SK-N-SH (cell line): ENCODE measurements around the gene OSGEP. TPM values are rescaled to one million over a fixed set of nuclear protein-coding genes. Genes with fewer than 3 reads are reported as not detected.

Experiments
- CTCF ChIA-PET: fragments of 300-600, 350-600 bp; formaldehyde crosslinking; extraction: SDS; loops from one replicate; lab custom pipeline; 2021; lab: Yijun Ruan, JAX
- POLR2A ChIA-PET: fragments of 350-600 bp; sonication (Branson Sonifier 250); formaldehyde crosslinking; extraction: SDS; loops from one replicate; lab custom pipeline; 2020; ENCODE audit warnings: antibody characterized with exemption, inconsistent platforms; lab: Yijun Ruan, JAX
- DNase-seq: peaks from one replicate; pipeline ENCODE4 v3.0.0; 2012
- H2AFZ ChIP-seq: fragments of 200-600 bp; sonication (generic); 2 replicates; pipeline ENCODE4 v1.8.1; 2016; ENCODE audit warnings: antibody characterized with exemption, mild to moderate bottlenecking, low read depth
- H3F3A ChIP-seq: fragments of 200-600 bp; sonication (generic); replicated peaks from 2 replicates; pipeline ENCODE3; 2016; ENCODE audit warnings: antibody characterized with exemption, mild to moderate bottlenecking; ENCODE audit not compliant: insufficient read depth
- H3K27ac ChIP-seq, 2 experiments: fragments of 200-500 bp in 1 of 2; fragments of 200-600 bp in 1 of 2; sonication (Bioruptor generic) in 1 of 2; sonication (generic), shearing (Covaris generic) in 1 of 2; 2 replicates each; pipeline versions ENCODE4 v1.5.1 to v1.6.1; 2014 to 2016; ENCODE audit warnings: low read depth in 2 of 2, inconsistent platforms in 1 of 2, low read length in 1 of 2, mild to moderate bottlenecking in 1 of 2, mixed read lengths in 1 of 2
- H3K27me3 ChIP-seq: fragments of 200-600 bp; sonication (generic), shearing (Covaris generic); 2 replicates; pipeline ENCODE4 v1.6.1; 2016; ENCODE audit warnings: mixed run types; ENCODE audit not compliant: insufficient read depth
- H3K36me3 ChIP-seq, 2 experiments: fragments of 200-500 bp in 1 of 2; fragments of 200-600 bp in 1 of 2; sonication (Bioruptor generic) in 1 of 2; sonication (generic) in 1 of 2; replicated peaks in 1 of 2; 2 replicates each; pipeline versions ENCODE3 to v1.5.1; 2014 to 2016; ENCODE audit warnings: low read length in 1 of 2, mild to moderate bottlenecking in 1 of 2; ENCODE audit not compliant: insufficient read depth in 2 of 2, control insufficient read depth in 1 of 2
- H3K4me1 ChIP-seq, 2 experiments: fragments of 200-500 bp in 1 of 2; fragments of 200-600 bp in 1 of 2; sonication (Bioruptor generic) in 1 of 2; sonication (generic), shearing (Covaris generic) in 1 of 2; 2 replicates each; pipeline versions ENCODE4 v1.5.1 to v1.6.1; 2014 to 2016; ENCODE audit warnings: low read depth in 1 of 2, low read length in 1 of 2, mixed run types in 1 of 2; ENCODE audit not compliant: insufficient read depth in 2 of 2, control insufficient read depth in 1 of 2
- H3K4me2 ChIP-seq: fragments of 200-600 bp; sonication (generic), shearing (Covaris generic); 2 replicates; pipeline ENCODE4 v1.6.1; 2017; ENCODE audit warnings: mixed run types
- H3K4me3 ChIP-seq, 2 experiments: fragments of 200-500 bp in 1 of 2; fragments of 200-600 bp in 1 of 2; sonication (Bioruptor generic) in 1 of 2; sonication (generic), shearing (Covaris generic) in 1 of 2; 2 replicates each; pipeline versions ENCODE4 v1.5.1 to v1.8.1; 2014 to 2016; ENCODE audit warnings: low read depth in 2 of 2, inconsistent platforms in 1 of 2, low read length in 1 of 2, mild to moderate bottlenecking in 1 of 2, mixed read lengths in 1 of 2, moderate library complexity in 1 of 2
- H3K79me2 ChIP-seq: fragments of 200-600 bp; sonication (generic); 2 replicates; pipeline ENCODE4 v1.8.1; 2017; ENCODE audit warnings: mild to moderate bottlenecking; ENCODE audit not compliant: insufficient read depth
- H3K9ac ChIP-seq: fragments of 200-600 bp; sonication (generic); 2 replicates; pipeline ENCODE4 v1.6.1; 2017; ENCODE audit warnings: mixed run types
- H3K9me2 ChIP-seq: fragments of 200-600 bp; sonication (generic); 2 replicates; pipeline ENCODE4 v1.6.1; 2017; ENCODE audit warnings: mixed run types
- H3K9me3 ChIP-seq: fragments of 200-600 bp; sonication (generic); 2 replicates; pipeline ENCODE4 v1.6.1; 2017; ENCODE audit warnings: mixed run types, mild to moderate bottlenecking, moderate library complexity
- H4K20me1 ChIP-seq: fragments of 200-600 bp; sonication (generic); 2 replicates; pipeline ENCODE4 v1.6.1; 2017; ENCODE audit warnings: mild to moderate bottlenecking, mixed run types; ENCODE audit not compliant: insufficient read depth
- CTCF ChIP-seq: fragments of 200-600 bp; sonication (generic); IDR thresholded peaks from 2 replicates; pipeline ENCODE4 v1.6.1; 2017; ENCODE audit warnings: antibody characterized with exemption, mild to moderate bottlenecking, moderate library complexity
- EZH2phosphoT487 ChIP-seq: fragments of 200-600 bp; sonication (generic); IDR thresholded peaks from 2 replicates; pipeline ENCODE4 v1.6.1; 2017; ENCODE audit warnings: low read depth, mixed run types, mild to moderate bottlenecking, antibody characterized with exemption, moderate library complexity, borderline replicate concordance
- FOSL2 ChIP-seq: IDR thresholded peaks from 2 replicates; pipeline ENCODE4 v1.4.0; 2012; ENCODE audit warnings: low read depth, mild to moderate bottlenecking, moderate library complexity, borderline replicate concordance
- GABPA ChIP-seq: IDR thresholded peaks from 2 replicates; pipeline ENCODE4 v1.4.0; 2012; ENCODE audit warnings: low read depth, mild to moderate bottlenecking
- GATA2 ChIP-seq: sonication (generic); formaldehyde crosslinking; IDR thresholded peaks from 2 replicates; pipeline ENCODE4 v1.5.0; 2020; ENCODE audit warnings: mild to moderate bottlenecking, missing genetic modification reagents
- MEF2A ChIP-seq: IDR thresholded peaks from 2 replicates; pipeline ENCODE4 v1.4.0; 2012; ENCODE audit warnings: low read depth, borderline replicate concordance
- NFIC ChIP-seq: IDR thresholded peaks from 2 replicates; pipeline ENCODE4 v1.4.0; 2012; ENCODE audit warnings: borderline replicate concordance
- NRF1 ChIP-seq: IDR thresholded peaks from 2 replicates; pipeline ENCODE4 v1.6.1; 2012; ENCODE audit warnings: low read depth, mild to moderate bottlenecking, low read length
- PBX3 ChIP-seq: IDR thresholded peaks from 2 replicates; pipeline ENCODE4; 2012
- RCOR1 ChIP-seq: fragments of 150-350 bp; IDR thresholded peaks from 2 replicates; pipeline ENCODE4 v1.6.1; 2017; ENCODE audit warnings: antibody characterized with exemption, low read length
- REST ChIP-seq: IDR thresholded peaks from 2 replicates; pipeline ENCODE4 v1.6.1; 2012; ENCODE audit warnings: mild to moderate bottlenecking, low read depth, low read length, moderate library complexity
- RFX5 ChIP-seq: IDR thresholded peaks from 2 replicates; pipeline ENCODE4 v1.6.1; 2012; ENCODE audit warnings: mild to moderate bottlenecking, improper control_type of control experiment, low read length
- RXRA ChIP-seq: IDR thresholded peaks from 2 replicates; pipeline ENCODE4 v1.4.0; 2012; ENCODE audit warnings: low read depth, mild to moderate bottlenecking, borderline replicate concordance
- TAF1 ChIP-seq: IDR thresholded peaks from 2 replicates; pipeline ENCODE4 v1.6.1; 2012; ENCODE audit warnings: low read depth, mild to moderate bottlenecking, low read length, moderate library complexity, borderline replicate concordance
- TCF12 ChIP-seq: IDR thresholded peaks from 2 replicates; pipeline ENCODE4 v1.4.0; 2012
- TEAD4 ChIP-seq: IDR thresholded peaks from 2 replicates; pipeline ENCODE4 v1.4.0; 2012; ENCODE audit warnings: mild to moderate bottlenecking, borderline replicate concordance; ENCODE audit not compliant: insufficient read depth
- YY1 ChIP-seq: IDR thresholded peaks from 2 replicates; pipeline ENCODE4 v1.4.0; 2012; ENCODE audit warnings: low read depth, mild to moderate bottlenecking
- ZBTB33 ChIP-seq: IDR thresholded peaks from 2 replicates; pipeline ENCODE4 v1.4.0; 2012; ENCODE audit warnings: low read depth, borderline replicate concordance
- WGBS: methylation state at CpG from one replicate; pipeline ENCODE4 v1.1.6; 2017; ENCODE audit warnings: low lambda C conversion rate; 5-methylcytosine and 5-hydroxymethylcytosine counted together
- polyA plus RNA-seq, 3 experiments: library from polyadenylated mRNA; depleted of rRNA; stranded (reverse); fragments of >200 nt; gene quantifications; 2 replicates each; pipeline ENCODE4 v1.2.3, GENCODE V29; 2012

Gene OSGEP
- polyA plus RNA-seq, 1 of the 3 experiments (the other 2 are of a cell fraction): 32.9 TPM

- CTCF ChIA-PET: interaction anchor here (1.3 kb wide), 1 partner anchor 90 kb away, joined by 4 read pairs; no protein-coding TSS in a partner anchor
- no peak overlapping the region for H3K4me2 ChIP-seq
- H3K27ac ChIP-seq: no peak overlapping the region
- WGBS: 92% methylated on average over 2 of the region's 2 CpGs
- H3K4me3 ChIP-seq: no peak overlapping the region
- DNase-seq: no peak
- no peak overlapping the region for H3K9ac ChIP-seq
- no peak overlapping the region for H2AFZ ChIP-seq
- no peaks in the 10 kb centered on the region for H3K9me3 ChIP-seq
- TF ChIP-seq TCF12: no peak
- no peak for TF ChIP-seq GABPA
- no peak for TF ChIP-seq PBX3
- no peak for TF ChIP-seq CTCF
- TF ChIP-seq NFIC: no peak
- TF ChIP-seq RCOR1: no peak
- no peak for TF ChIP-seq YY1
- no peaks in the 10 kb centered on the region for H3K4me1 ChIP-seq
- no peaks in the 10 kb centered on the region for H3F3A ChIP-seq
- H4K20me1 ChIP-seq: no peaks in the 10 kb centered on the region
- H3K9me2 ChIP-seq: no peaks in the 10 kb centered on the region
- H3K79me2 ChIP-seq: no peaks in the 10 kb centered on the region
- POLR2A ChIA-PET: no interaction called here
- peaks cover 6 to 13% of the 10 kb centered on the region in 2 experiments for H3K36me3 ChIP-seq
- H3K27me3 ChIP-seq: no peaks in the 10 kb centered on the region; the same call in 1 of the 2 replicates
Measured at GRCh38 chr14:20441461-20441860, 13.2 kb downstream of the OSGEP start.

GRCh38 chr14:20440882-20441281 is 13.7 kb downstream of the OSGEP start:
- no peaks in the 10 kb centered on the region for H3K9me3 ChIP-seq
- H4K20me1 ChIP-seq: no peaks in the 10 kb centered on the region
- no peaks in the 10 kb centered on the region for H3K79me2 ChIP-seq
- no peak overlapping the region for H3K4me3 ChIP-seq
- no peak overlapping the region for H3K4me2 ChIP-seq
- 95% methylated on average over 5 of the region's 5 CpGs for WGBS
- DNase-seq: no peak
- H3K4me1 ChIP-seq: no peaks in the 10 kb centered on the region
- H3K27me3 ChIP-seq: no peaks in the 10 kb centered on the region; the same call in 1 of the 2 replicates
- no peaks in the 10 kb centered on the region for H3F3A ChIP-seq
- peaks cover 2 to 8% of the 10 kb centered on the region in 2 experiments for H3K36me3 ChIP-seq
- ChIA-PET POLR2A (no interaction called here), CTCF (interaction anchor here (1.3 kb wide), 1 partner anchor 90 kb away, joined by 4 read pairs; no protein-coding TSS in a partner anchor)
- H3K9ac ChIP-seq: no peak overlapping the region
- H3K9me2 ChIP-seq: no peaks in the 10 kb centered on the region
- no peak overlapping the region for H3K27ac ChIP-seq
- no peak overlapping the region for H2AFZ ChIP-seq
- TF ChIP-seq TEAD4: no peak
- TF ChIP-seq ZBTB33: no peak
- no peak for TF ChIP-seq FOSL2
- no peak for TF ChIP-seq EZH2phosphoT487
- TF ChIP-seq GATA2: no peak
- TF ChIP-seq MEF2A: no peak
- no peak for TF ChIP-seq NRF1
- TF ChIP-seq TAF1: no peak
- no peak for TF ChIP-seq TCF12
- no peak for TF ChIP-seq RFX5
- no peak for TF ChIP-seq REST
- TF ChIP-seq PBX3: no peak
- no peak for TF ChIP-seq RXRA
